Parathyroid adenoma (tissue), 2 donors: ENCODE data around the gene CGB1.
"Not testable (repeated sequence)": the region's sequence is repeated elsewhere in the genome, so short reads cannot be mapped to it uniquely, and the experiment has no call there.

Experiments
- H2AFZ ChIP-seq: fragments of 300-600 bp; sonication (generic); one replicate; pipeline ENCODE4 v1.7.0; 2017; ENCODE audit warnings: antibody characterized with exemption, mild to moderate bottlenecking
- H3K27ac ChIP-seq: fragments of 300-600 bp; sonication (generic); one replicate; pipeline ENCODE4 v1.7.0; 2017
- H3K27me3 ChIP-seq: fragments of 300-600 bp; sonication (generic); one replicate; pipeline ENCODE4 v1.7.0; 2017; ENCODE audit warnings: low read length; ENCODE audit not compliant: control insufficient read depth, insufficient read depth
- H3K36me3 ChIP-seq: fragments of 300-600 bp; sonication (generic); one replicate; pipeline ENCODE4 v1.7.0; 2017; ENCODE audit warnings: low read length; ENCODE audit not compliant: control insufficient read depth, insufficient read depth
- H3K4me1 ChIP-seq: fragments of 300-600 bp; sonication (generic); one replicate; pipeline ENCODE4 v1.7.0; 2017; ENCODE audit warnings: control low read depth
- H3K4me2 ChIP-seq: fragments of 300-600 bp; sonication (generic); one replicate; pipeline ENCODE4 v1.7.0; 2017; ENCODE audit warnings: low read length
- H3K4me3 ChIP-seq: fragments of 300-600 bp; sonication (generic); one replicate; pipeline ENCODE4 v1.7.0; 2017; ENCODE audit warnings: low read depth, low read length
- H3K79me2 ChIP-seq: fragments of 300-600 bp; sonication (generic); one replicate; pipeline ENCODE4 v1.7.0; 2017; ENCODE audit warnings: control low read depth
- H3K9ac ChIP-seq: fragments of 300-600 bp; sonication (generic); one replicate; pipeline ENCODE4 v1.7.0; 2017; ENCODE audit warnings: mild to moderate bottlenecking
- H3K9me3 ChIP-seq: fragments of 300-600 bp; sonication (generic); one replicate; pipeline ENCODE4 v1.7.0; 2017; ENCODE audit warnings: low read length; ENCODE audit not compliant: control insufficient read depth
- CTCF ChIP-seq: fragments of 300-600 bp; sonication (generic); IDR thresholded peaks from one replicate; pipeline ENCODE4 v1.7.0; 2017; ENCODE audit warnings: antibody characterized with exemption, mild to moderate bottlenecking
- donor health status: primary hyperparathyroidism.

CGB1 gene

GRCh38 chr19:49020342-49020741, 16.4 kb downstream of the CGB1 start:
- Histone ChIP-seq H3K4me1 (peaks cover 5% of the 10 kb centered on the region), H3K27me3 (no peaks in the 10 kb centered on the region), H3K4me3 (no peak overlapping the region), H3K79me2 (no peaks in the 10 kb centered on the region), H3K9ac (no peak overlapping the region), H3K36me3 (no peaks in the 10 kb centered on the region), H3K27ac (no peak overlapping the region), H3K9me3 (no peaks in the 10 kb centered on the region), H3K4me2 (no peak overlapping the region), H2AFZ (no peak overlapping the region)
- no peak for TF ChIP-seq CTCF

GRCh38 chr19:49019242-49019932, 17.3 kb downstream of the CGB1 start:
- Histone ChIP-seq H3K27ac (no peak overlapping the region), H3K4me3 (peak overlapping the region; percentile 52), H3K4me1 (peaks cover 5% of the 10 kb centered on the region), H2AFZ (peak overlapping the region; percentile 68), H3K4me2 (peak overlapping the region; percentile 88), H3K27me3 (no peaks in the 10 kb centered on the region), H3K9ac (no peak overlapping the region), H3K36me3 (no peaks in the 10 kb centered on the region), H3K9me3 (no peaks in the 10 kb centered on the region), H3K79me2 (no peaks in the 10 kb centered on the region)
- TF ChIP-seq CTCF = no peak

- Histone ChIP-seq H3K4me2 (peak overlapping the region; percentile 88), H3K4me3 (peak overlapping the region; percentile 52), H2AFZ (peak overlapping the region; percentile 68)
- H3K79me2 ChIP-seq, H3K9ac ChIP-seq, H3K9me3 ChIP-seq, H3K36me3 ChIP-seq, H3K27me3 ChIP-seq, H3K27ac ChIP-seq, H3K4me1 ChIP-seq: not testable (repeated sequence)
These were observed 18.1 kb downstream of the CGB1 start for GRCh38 chr19:49018388-49019241.

- no peak overlapping the region for H3K9ac ChIP-seq
- H3K79me2 ChIP-seq = no peaks in the 10 kb centered on the region
- H3K4me2 ChIP-seq = peak overlapping the region; percentile 88
- no peaks in the 10 kb centered on the region for H3K36me3 ChIP-seq
- no peaks in the 10 kb centered on the region for H3K27me3 ChIP-seq
- no peak overlapping the region for H3K27ac ChIP-seq
- H2AFZ ChIP-seq = peak overlapping the region; percentile 68
- no peaks in the 10 kb centered on the region for H3K9me3 ChIP-seq
- H3K4me3 ChIP-seq = peak overlapping the region; percentile 52
- peak; percentile 41 for TF ChIP-seq CTCF
- H3K4me1 ChIP-seq = peaks cover 5% of the 10 kb centered on the region
These were observed 18.9 kb downstream of the CGB1 start for GRCh38 chr19:49017666-49018351.

GRCh38 chr19:49017041-49017665, 19.5 kb downstream of the CGB1 start, which contains the start of gene LHB:
TSS of gene LHB (minus strand) at chr19:49017091. CDS start at chr19:49017081, 10 bp downstream.
- Histone ChIP-seq H3K9ac (no peak within 1 kb of the TSS), H2AFZ (peak within 1 kb of the TSS; percentile 68), H3K4me2 (peak within 1 kb of the TSS; percentile 88), H3K4me1 (peaks cover 5% of the 10 kb centered on the region), H3K4me3 (peak within 1 kb of the TSS; percentile 52), H3K9me3 (no peaks in the 10 kb centered on the region), H3K27ac (no peak within 1 kb of the TSS), H3K79me2 (no peaks in the 10 kb centered on the region), H3K27me3 (no peaks in the 10 kb centered on the region), H3K36me3 (no peaks in the 10 kb centered on the region)
- no peak for TF ChIP-seq CTCF
